ENCODE data around the gene NOX4.

Gene NOX4

DNA sequence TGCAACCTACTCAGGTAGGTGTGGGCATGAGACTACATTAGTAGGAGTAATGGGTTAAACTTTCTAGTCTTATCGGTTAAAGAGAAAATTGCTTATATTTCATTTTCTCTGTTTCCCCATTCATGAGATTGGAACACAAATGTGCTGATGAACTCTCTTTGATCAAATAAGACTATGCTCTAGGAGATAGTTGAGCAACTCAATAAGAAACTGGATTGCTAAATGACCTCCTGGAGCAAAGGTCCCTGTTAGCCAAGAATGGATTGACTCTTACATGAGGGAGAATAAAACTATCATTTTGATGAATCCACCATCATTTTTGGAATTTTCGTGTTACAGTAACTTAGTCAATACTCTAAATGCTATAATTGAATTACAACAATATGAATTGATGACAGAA, 11.1 kb upstream of the NOX4 start:
- no peak overlapping the region for H3K9ac ChIP-seq (ENCODE audit: low read depth, low read length)
- H3K27me3 ChIP-seq (ENCODE audit: control insufficient read depth, insufficient read depth, low read length) = no peaks in the 10 kb centered on the region
- H3K4me1 ChIP-seq (ENCODE audit: control insufficient read depth, insufficient read depth, low read length) = no peaks in the 10 kb centered on the region
- no peak overlapping the region for H3K4me2 ChIP-seq (ENCODE audit: low read length)
- H3K4me3 ChIP-seq (ENCODE audit: low read length) = no peak overlapping the region
- H3K36me3 ChIP-seq (ENCODE audit: insufficient read depth, low read length) = no peaks in the 10 kb centered on the region
- no peaks in the 10 kb centered on the region for H3K9me3 ChIP-seq (replicated peaks; ENCODE audit: low read length)

DNA sequence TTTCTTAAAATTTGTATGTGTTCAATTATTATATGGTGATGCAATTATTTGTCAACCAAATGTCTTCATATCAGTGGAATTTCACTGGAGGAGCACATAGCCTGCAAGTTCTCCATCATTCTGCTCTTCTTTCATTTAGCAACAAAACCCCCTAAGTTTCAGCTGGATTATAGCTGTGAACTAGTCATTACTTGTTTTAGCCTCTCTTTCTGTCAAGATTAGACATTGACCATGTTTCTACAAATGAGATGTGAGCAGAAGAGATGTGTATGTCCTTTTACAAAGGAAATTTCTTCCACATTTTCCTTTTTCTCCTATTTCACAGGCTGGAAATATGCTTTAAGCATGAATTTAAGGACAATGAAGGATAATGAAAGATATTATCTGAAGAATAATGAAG, 9.2 kb upstream of the NOX4 start:
- Histone ChIP-seq H3K9me3 (replicated peaks; ENCODE audit: low read length) (no peaks in the 10 kb centered on the region), H3K27me3 (ENCODE audit: control insufficient read depth, insufficient read depth, low read length) (no peaks in the 10 kb centered on the region), H3K9ac (ENCODE audit: low read depth, low read length) (no peak overlapping the region), H3K4me2 (ENCODE audit: low read length) (no peak overlapping the region), H3K36me3 (ENCODE audit: insufficient read depth, low read length) (no peaks in the 10 kb centered on the region), H3K4me3 (ENCODE audit: low read length) (no peak overlapping the region), H3K4me1 (ENCODE audit: control insufficient read depth, insufficient read depth, low read length) (peaks cover 16% of the 10 kb centered on the region)

DNA sequence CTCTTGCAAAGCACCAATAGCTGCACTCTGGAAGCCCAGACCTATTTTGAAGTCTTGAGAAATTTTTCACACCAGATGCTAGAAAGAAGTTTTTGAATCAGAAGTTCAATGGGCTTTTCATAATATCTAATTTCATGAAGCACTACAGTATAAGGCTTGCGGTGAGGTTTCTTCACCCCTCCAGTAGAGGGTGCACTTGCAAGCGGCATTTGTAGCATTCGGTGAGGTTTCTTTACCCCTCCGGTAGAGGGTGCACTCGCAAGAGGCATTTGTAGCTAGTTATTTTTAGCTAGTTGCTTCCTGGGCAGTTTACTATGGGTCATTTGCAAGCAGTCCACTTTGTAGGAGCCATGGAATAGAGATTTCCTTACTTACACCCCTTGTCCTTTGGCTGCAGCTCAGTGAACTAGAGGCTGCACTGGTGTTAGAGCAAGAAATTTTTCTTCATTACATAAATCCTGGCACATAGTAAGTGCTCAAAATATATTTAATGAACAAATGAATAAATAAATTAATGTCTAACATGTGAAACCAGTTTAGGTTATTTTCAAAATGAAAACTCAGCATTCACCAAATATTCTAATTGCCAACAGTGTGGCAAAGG, 7.8 kb upstream of the NOX4 start:
- no peaks in the 10 kb centered on the region for H3K9me3 ChIP-seq (replicated peaks; ENCODE audit: low read length)
- no peak overlapping the region for H3K4me3 ChIP-seq (ENCODE audit: low read length)
- peaks cover 20% of the 10 kb centered on the region for H3K4me1 ChIP-seq (ENCODE audit: control insufficient read depth, insufficient read depth, low read length)
- no peaks in the 10 kb centered on the region for H3K27me3 ChIP-seq (ENCODE audit: control insufficient read depth, insufficient read depth, low read length)
- H3K9ac ChIP-seq (ENCODE audit: low read depth, low read length) = no peak overlapping the region
- H3K36me3 ChIP-seq (ENCODE audit: insufficient read depth, low read length) = no peaks in the 10 kb centered on the region
- no peak overlapping the region for H3K4me2 ChIP-seq (ENCODE audit: low read length)

DNA sequence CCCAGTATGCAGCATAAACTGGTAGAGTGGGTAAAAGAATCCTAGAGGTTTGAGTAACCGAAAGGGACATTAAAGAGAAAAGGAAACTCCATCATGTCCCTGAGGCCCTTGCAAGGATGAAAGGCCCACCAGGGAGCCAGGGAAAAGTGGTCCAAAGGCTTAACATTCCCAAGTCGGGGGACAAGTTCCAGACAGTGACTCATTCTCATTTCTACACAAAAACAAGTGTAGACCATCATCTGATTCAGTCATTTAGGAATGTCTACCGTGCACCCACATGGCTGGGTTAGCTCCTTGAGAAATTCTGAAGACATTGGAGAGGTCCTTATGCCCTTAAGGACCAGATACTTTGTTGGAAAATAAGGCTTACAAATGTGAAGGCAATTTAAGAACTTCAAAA, 4.8 kb upstream of the NOX4 start:
- H3K9me3 ChIP-seq (replicated peaks; ENCODE audit: low read length) = no peaks in the 10 kb centered on the region

DNA sequence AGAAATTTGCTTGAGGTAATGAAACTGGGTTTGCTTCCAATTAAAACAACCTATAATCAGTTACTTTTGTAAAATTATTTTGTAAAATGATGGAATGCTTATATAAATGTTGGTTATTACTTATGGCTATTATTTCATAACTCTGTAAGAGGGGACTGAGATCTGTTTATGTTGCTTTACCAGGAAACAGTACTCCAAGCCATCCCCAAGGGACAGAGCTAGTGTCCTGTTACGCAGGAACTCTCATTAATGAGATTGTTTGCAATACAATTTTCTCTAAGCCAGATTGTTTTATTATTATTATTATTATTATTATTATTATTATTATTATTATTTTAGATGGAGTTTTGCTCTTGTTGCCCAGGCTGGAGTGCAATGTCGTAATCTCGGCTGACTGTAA, 2.3 kb upstream of the NOX4 start:
- H3K36me3 ChIP-seq (ENCODE audit: insufficient read depth, low read length) = no peaks in the 10 kb centered on the region

More for the DNA sequence above, 4.8 kb upstream of the NOX4 start:
- Histone ChIP-seq H3K9ac (ENCODE audit: low read depth, low read length) (no peak overlapping the region), H3K4me1 (ENCODE audit: control insufficient read depth, insufficient read depth, low read length) (peaks cover 29% of the 10 kb centered on the region), H3K4me3 (ENCODE audit: low read length) (no peak overlapping the region), H3K27me3 (ENCODE audit: control insufficient read depth, insufficient read depth, low read length) (no peaks in the 10 kb centered on the region), H3K4me2 (ENCODE audit: low read length) (peak overlapping the region; percentile 16), H3K36me3 (ENCODE audit: insufficient read depth, low read length) (no peaks in the 10 kb centered on the region)

DNA sequence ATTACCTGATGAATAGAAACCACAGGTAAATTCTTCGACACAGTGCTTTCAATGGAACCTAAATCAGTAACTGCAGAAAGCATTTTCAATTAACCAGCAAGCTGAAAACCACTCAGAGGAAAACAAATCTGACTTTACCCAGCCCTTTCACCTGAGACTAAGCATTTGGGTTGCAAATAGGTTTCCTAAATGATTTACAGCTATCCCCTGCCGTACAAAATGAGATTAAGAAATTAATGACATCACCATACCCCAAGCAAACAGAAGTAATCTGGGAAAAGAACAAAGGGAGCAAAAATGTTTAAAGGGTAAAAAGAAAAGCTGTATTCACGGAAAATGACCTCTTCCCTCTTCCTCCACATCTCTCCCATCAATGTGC, 584 bp downstream of the NOX4 start:
- H3K4me1 ChIP-seq (ENCODE audit: control insufficient read depth, insufficient read depth, low read length) = peaks cover 37% of the 10 kb centered on the region
- no peaks in the 10 kb centered on the region for H3K9me3 ChIP-seq (replicated peaks; ENCODE audit: low read length)
- H3K36me3 ChIP-seq (ENCODE audit: insufficient read depth, low read length) = no peaks in the 10 kb centered on the region
- H3K4me2 ChIP-seq (ENCODE audit: low read length) = peak overlapping the region; percentile 82
- H3K9ac ChIP-seq (ENCODE audit: low read depth, low read length) = peak overlapping the region; percentile 88
- H3K4me3 ChIP-seq (ENCODE audit: low read length) = peak overlapping the region; percentile 77
- no peaks in the 10 kb centered on the region for H3K27me3 ChIP-seq (ENCODE audit: control insufficient read depth, insufficient read depth, low read length)

More for the DNA sequence above, 2.3 kb upstream of the NOX4 start:
- Histone ChIP-seq H3K4me1 (ENCODE audit: control insufficient read depth, insufficient read depth, low read length) (peaks cover 39% of the 10 kb centered on the region), H3K4me3 (ENCODE audit: low read length) (no peak overlapping the region), H3K4me2 (ENCODE audit: low read length) (no peak overlapping the region), H3K9me3 (replicated peaks; ENCODE audit: low read length) (no peaks in the 10 kb centered on the region), H3K27me3 (ENCODE audit: control insufficient read depth, insufficient read depth, low read length) (no peaks in the 10 kb centered on the region), H3K9ac (ENCODE audit: low read depth, low read length) (no peak overlapping the region)

DNA sequence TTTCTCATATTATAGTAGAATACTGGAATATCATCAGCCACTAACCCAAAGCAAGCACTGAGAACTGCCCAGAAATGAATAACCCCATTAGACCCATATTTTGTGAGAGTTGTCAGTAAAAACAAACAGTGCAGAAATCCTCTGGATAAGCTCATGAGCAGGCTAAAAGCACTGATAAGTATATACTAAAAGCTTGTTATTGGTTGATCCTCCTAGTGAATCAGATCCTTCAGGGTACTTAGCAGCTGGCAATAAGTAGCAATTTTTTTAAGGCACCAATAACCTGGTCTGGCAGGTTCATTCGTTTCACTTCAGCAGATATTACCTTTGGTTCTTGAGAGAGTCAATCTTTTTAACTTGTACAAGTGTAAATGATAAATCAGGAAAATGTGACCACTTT, 1.2 kb downstream of the NOX4 start:
- H3K9ac ChIP-seq (ENCODE audit: low read depth, low read length) = peak overlapping the region; percentile 88
- peak overlapping the region; percentile 77 for H3K4me3 ChIP-seq (ENCODE audit: low read length)
- no peaks in the 10 kb centered on the region for H3K36me3 ChIP-seq (ENCODE audit: insufficient read depth, low read length)
- H3K9me3 ChIP-seq (replicated peaks; ENCODE audit: low read length) = no peaks in the 10 kb centered on the region
- no peaks in the 10 kb centered on the region for H3K27me3 ChIP-seq (ENCODE audit: control insufficient read depth, insufficient read depth, low read length)
- H3K4me1 ChIP-seq (ENCODE audit: control insufficient read depth, insufficient read depth, low read length) = peaks cover 30% of the 10 kb centered on the region
- H3K4me2 ChIP-seq (ENCODE audit: low read length) = peak overlapping the region; percentile 82

DNA sequence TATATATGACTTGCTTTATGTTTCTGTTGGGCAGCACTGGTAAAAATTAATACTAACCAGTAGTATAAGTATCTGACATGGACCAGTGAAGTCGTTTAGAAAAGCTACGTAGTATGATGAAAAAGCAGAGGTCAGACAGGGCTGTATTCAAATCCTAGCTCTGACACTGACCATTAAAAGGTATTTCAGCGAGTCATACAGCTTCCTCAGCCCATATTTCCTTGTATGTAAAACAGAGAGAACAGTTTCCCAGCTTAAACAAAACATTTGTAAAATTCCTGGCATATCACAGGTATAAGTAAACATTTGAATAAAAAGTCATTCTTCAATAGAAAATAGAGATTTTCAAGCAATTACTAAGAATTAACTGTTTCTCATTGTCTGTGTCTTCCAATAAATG, 4.2 kb downstream of the NOX4 start:
- Histone ChIP-seq H3K9ac (ENCODE audit: low read depth, low read length) (no peak overlapping the region), H3K4me1 (ENCODE audit: control insufficient read depth, insufficient read depth, low read length) (peaks cover 30% of the 10 kb centered on the region), H3K4me2 (ENCODE audit: low read length) (peak overlapping the region; percentile 19), H3K4me3 (ENCODE audit: low read length) (no peak overlapping the region), H3K27me3 (ENCODE audit: control insufficient read depth, insufficient read depth, low read length) (no peaks in the 10 kb centered on the region), H3K36me3 (ENCODE audit: insufficient read depth, low read length) (no peaks in the 10 kb centered on the region), H3K9me3 (replicated peaks; ENCODE audit: low read length) (no peaks in the 10 kb centered on the region)

DNA sequence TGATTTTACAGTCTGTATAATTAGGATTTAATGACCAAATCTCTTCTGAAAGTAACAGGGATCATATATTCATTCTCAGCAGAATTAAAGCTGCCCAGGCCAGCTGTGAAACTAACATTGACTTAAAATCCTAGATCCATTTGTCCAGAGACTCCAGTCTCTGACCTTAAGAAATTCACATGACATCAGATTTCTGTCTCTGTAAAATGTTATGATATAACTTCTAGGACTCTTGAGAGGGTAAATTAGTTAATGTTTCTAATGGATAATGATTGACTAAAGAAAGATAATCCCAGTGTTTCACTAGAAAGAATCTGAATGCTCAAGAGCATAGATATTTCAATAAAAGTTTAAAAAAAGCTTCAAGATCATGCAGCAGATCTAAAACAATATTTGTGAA, 6.3 kb downstream of the NOX4 start:
- H3K4me1 ChIP-seq (ENCODE audit: control insufficient read depth, insufficient read depth, low read length) = peaks cover 13% of the 10 kb centered on the region
- no peaks in the 10 kb centered on the region for H3K27me3 ChIP-seq (ENCODE audit: control insufficient read depth, insufficient read depth, low read length)
- no peaks in the 10 kb centered on the region for H3K9me3 ChIP-seq (replicated peaks; ENCODE audit: low read length)
- H3K9ac ChIP-seq (ENCODE audit: low read depth, low read length) = no peak overlapping the region
- H3K4me3 ChIP-seq (ENCODE audit: low read length) = no peak overlapping the region
- H3K4me2 ChIP-seq (ENCODE audit: low read length) = no peak overlapping the region
- no peaks in the 10 kb centered on the region for H3K36me3 ChIP-seq (ENCODE audit: insufficient read depth, low read length)

DNA sequence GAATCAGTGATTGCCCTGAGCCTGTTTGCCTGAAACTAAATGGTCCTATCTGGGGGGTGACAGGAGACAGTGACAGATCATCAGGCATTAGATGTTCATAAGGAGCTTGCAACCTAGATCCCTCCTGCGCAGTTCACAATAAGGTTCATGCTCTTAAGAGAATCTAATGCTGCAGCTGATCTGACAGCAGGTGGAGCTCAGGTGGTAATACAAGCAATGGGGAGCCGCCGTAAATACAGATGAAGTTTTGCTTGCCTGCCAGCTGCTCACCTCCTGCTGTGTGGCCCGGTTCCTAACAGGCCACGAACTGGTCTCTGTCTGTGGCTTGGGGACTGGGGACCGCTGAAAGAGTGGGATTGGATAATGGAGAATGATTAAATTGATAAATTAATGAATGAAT, 14.0 kb downstream of the NOX4 start:
- no peak overlapping the region for H3K9ac ChIP-seq (ENCODE audit: low read depth, low read length)
- no peaks in the 10 kb centered on the region for H3K9me3 ChIP-seq (replicated peaks; ENCODE audit: low read length)
- no peaks in the 10 kb centered on the region for H3K4me1 ChIP-seq (ENCODE audit: control insufficient read depth, insufficient read depth, low read length)
- no peak overlapping the region for H3K4me3 ChIP-seq (ENCODE audit: low read length)
- H3K36me3 ChIP-seq (ENCODE audit: insufficient read depth, low read length) = no peaks in the 10 kb centered on the region
- no peaks in the 10 kb centered on the region for H3K27me3 ChIP-seq (ENCODE audit: control insufficient read depth, insufficient read depth, low read length)
- no peak overlapping the region for H3K4me2 ChIP-seq (ENCODE audit: low read length)

DNA sequence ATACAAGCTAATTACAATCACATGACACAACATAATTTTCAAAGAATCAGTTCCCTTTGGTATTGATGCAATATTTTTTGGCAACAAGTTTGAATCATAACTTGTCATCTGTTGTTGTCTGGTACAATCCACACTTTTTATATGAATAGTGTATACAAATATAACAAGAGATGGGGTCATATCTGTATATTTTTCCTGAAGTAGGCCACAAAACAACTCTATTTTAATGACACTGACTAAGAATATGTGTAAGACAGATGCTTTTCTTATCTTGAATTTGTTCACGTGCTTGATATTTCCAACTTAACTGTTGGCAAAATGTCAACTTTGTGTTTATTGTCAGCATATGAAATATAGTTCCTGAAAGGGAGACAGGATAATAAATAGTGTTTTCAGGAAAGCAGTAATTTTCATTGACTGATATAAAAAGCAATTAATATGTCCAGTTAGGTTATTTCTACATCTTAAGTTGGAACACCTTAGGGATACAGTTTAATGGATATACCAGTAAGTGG, 27.9 kb downstream of the NOX4 start:
- Histone ChIP-seq H3K9ac (ENCODE audit: low read depth, low read length) (no peak overlapping the region), H3K4me1 (ENCODE audit: control insufficient read depth, insufficient read depth, low read length) (no peaks in the 10 kb centered on the region), H3K36me3 (ENCODE audit: insufficient read depth, low read length) (no peaks in the 10 kb centered on the region), H3K4me3 (ENCODE audit: low read length) (no peak overlapping the region), H3K27me3 (ENCODE audit: control insufficient read depth, insufficient read depth, low read length) (no peaks in the 10 kb centered on the region), H3K4me2 (ENCODE audit: low read length) (no peak overlapping the region), H3K9me3 (replicated peaks; ENCODE audit: low read length) (no peaks in the 10 kb centered on the region)

DNA sequence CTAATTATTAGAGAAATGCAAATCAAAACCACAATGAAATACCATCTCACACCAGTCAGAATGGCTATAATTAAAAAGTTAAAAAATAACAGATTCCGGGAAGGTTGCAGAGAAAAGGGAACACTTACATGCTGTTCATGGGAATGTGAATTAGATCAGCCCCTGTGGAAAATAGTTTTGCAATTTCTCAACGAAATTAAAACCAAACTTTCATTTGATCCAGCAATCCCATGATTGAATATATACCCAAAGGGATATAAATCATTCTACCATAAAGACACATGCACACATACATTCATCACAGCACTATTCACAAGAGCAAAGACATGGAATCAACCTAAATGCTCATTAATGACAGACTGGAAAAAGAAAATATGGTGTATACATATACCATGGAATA, 32.5 kb downstream of the NOX4 start:
- H3K4me2 ChIP-seq (ENCODE audit: low read length) = no peak overlapping the region
- H3K4me1 ChIP-seq (ENCODE audit: control insufficient read depth, insufficient read depth, low read length) = no peaks in the 10 kb centered on the region
- no peaks in the 10 kb centered on the region for H3K9me3 ChIP-seq (replicated peaks; ENCODE audit: low read length)
- H3K27me3 ChIP-seq (ENCODE audit: control insufficient read depth, insufficient read depth, low read length) = no peaks in the 10 kb centered on the region
- no peak overlapping the region for H3K9ac ChIP-seq (ENCODE audit: low read depth, low read length)
- H3K4me3 ChIP-seq (ENCODE audit: low read length) = no peak overlapping the region
- H3K36me3 ChIP-seq (ENCODE audit: insufficient read depth, low read length) = no peaks in the 10 kb centered on the region
